HL-60 (cell line): Measurements from ENCODE around the gene SHROOM1.

Experiments
- DNase-seq, 2 experiments: peaks; one replicate each; pipeline ENCODE4 v3.0.0-alpha.2; 2010 to 2020; ENCODE audit warnings: low read depth in 1 of 2, low spot score in 1 of 2
- H3K27ac ChIP-seq: fragments of 250-450 bp; sonication (Bioruptor Pico); replicated peaks from 2 replicates; pipeline ENCODE4 v1.5.1; 2020; ENCODE audit warnings: mild to moderate bottlenecking, moderate library complexity
- H3K27me3 ChIP-seq: fragments of 250-450 bp; sonication (Bioruptor Pico); 2 replicates; pipeline ENCODE4 v1.5.1; 2021; ENCODE audit warnings: mild to moderate bottlenecking, moderate library complexity; ENCODE audit not compliant: insufficient read depth, poor library complexity, severe bottlenecking
- H3K4me3 ChIP-seq: replicated peaks from 2 replicates; pipeline ENCODE4 v1.5.1; 2011; ENCODE audit warnings: mild to moderate bottlenecking, control low read depth, low read length; ENCODE audit not compliant: insufficient read depth
- GABPA ChIP-seq: IDR thresholded peaks from 2 replicates; pipeline ENCODE4 v1.6.1; 2012; ENCODE audit warnings: low read depth
- POLR2AphosphoS5 ChIP-seq: IDR thresholded peaks from 2 replicates; pipeline ENCODE4 v1.6.1; 2012; ENCODE audit warnings: low read depth
- REST ChIP-seq: IDR thresholded peaks from 2 replicates; pipeline ENCODE4 v1.6.1; 2012; ENCODE audit warnings: low read depth; ENCODE audit not compliant: insufficient replicate concordance
- SPI1 ChIP-seq: IDR thresholded peaks from 2 replicates; pipeline ENCODE4 v1.6.1; 2012; ENCODE audit warnings: low read depth, mild to moderate bottlenecking, borderline replicate concordance
- TF ChIP-seq, protein P1 (sequence below): IDR thresholded peaks from one replicate; pipeline ENCODE4 v1.5.1; 2011; ENCODE audit warnings: low read length, control low read depth, inconsistent platforms; ENCODE audit not compliant: insufficient read depth

The SHROOM1 gene

DNA sequence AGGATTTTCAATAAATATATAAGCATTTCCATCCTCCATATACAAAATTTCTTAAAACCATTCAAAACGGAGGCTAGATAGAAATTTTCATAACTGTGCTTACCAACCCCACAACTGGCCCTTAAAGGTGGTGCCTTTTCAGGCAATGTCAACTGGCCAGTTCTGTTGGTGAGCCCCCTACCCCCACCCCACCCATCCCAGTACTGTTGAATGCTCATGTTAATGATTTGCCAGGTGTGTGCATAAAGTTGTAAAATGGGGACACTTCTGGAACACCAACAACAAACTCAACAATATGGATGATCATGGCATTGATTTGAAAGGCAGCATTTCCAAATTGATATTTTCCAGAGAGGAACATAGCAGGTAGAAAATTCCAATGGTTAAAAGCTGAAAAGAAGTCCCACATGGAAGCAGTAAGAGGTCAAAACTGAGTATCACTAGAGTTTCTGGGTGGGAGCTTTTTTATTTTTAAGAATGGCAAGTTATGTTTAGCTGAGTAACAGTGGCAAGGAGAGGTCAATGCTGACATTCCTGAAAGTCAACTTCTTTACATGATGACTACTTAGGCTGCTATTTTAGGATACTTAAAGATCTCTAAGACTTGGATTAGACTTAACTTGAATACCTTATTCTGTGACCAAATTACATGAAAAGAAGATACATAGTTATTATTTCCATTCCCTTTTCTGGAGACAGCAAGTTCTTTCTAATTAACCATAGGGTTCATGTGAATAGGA is 45.7 kb upstream of the SHROOM1 start:
- H3K4me3 ChIP-seq = no peak overlapping the region
- no peak overlapping the region for H3K27ac ChIP-seq
- no peak for DNase-seq
- TF ChIP-seq GABPA (no peak), SPI1 (no peak)
- TF ChIP-seq, protein P1, sequence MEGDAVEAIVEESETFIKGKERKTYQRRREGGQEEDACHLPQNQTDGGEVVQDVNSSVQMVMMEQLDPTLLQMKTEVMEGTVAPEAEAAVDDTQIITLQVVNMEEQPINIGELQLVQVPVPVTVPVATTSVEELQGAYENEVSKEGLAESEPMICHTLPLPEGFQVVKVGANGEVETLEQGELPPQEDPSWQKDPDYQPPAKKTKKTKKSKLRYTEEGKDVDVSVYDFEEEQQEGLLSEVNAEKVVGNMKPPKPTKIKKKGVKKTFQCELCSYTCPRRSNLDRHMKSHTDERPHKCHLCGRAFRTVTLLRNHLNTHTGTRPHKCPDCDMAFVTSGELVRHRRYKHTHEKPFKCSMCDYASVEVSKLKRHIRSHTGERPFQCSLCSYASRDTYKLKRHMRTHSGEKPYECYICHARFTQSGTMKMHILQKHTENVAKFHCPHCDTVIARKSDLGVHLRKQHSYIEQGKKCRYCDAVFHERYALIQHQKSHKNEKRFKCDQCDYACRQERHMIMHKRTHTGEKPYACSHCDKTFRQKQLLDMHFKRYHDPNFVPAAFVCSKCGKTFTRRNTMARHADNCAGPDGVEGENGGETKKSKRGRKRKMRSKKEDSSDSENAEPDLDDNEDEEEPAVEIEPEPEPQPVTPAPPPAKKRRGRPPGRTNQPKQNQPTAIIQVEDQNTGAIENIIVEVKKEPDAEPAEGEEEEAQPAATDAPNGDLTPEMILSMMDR = no peak
- H3K27me3 ChIP-seq = no peaks in the 10 kb centered on the region

- Histone ChIP-seq H3K27ac (no peak overlapping the region), H3K27me3 (no peaks in the 10 kb centered on the region), H3K4me3 (no peak overlapping the region)
- TF ChIP-seq POLR2AphosphoS5 (no peak), SPI1 (no peak), REST (no peak), GABPA (no peak)
- TF ChIP-seq, protein P1 = no peak
- DNase-seq = no peak
Measured at GRCh38 chr5:132873930-132874271, 43.5 kb upstream of the SHROOM1 start.

DNA sequence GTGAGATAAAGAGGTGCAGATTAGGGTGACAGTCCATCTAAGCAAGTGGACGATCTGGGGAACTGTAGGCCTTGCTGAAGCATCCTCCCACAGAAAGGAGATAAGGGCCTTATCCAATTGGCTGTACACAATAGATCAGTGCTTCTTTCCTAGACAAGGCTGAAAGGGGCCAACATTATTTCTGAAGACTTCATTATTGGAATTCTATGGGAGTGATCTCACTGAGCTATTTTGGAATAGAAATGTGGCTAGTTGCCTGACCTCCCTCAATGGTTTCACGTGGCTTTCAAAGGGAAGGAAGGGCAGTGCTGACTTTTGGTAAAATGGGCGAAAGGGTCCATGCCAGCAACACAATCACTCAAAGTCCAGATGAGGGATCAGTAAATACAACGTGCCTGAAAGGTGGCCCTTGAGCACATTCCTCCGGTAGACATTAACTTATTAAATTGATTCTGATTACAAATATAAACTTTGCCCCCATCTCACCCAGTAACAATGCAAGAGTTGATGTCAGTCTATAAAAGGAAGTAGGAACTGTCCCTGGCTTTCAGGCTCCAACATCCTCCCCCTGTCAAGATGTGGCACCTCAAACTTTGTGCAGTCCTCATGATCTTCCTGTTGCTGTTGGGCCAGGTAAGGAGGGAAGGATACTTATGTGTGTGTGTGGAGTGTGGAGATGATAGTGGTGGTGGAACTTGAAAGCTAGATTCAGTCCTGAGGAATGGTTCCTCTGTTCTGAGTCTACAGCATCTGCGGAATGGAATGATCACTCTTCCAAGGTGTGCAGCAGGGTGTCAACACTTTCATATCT is 42.9 kb upstream of the SHROOM1 start, which contains the start of gene LEAP2:
LEAP2 (plus strand) TSS at position 550 of the 811 bp plus-strand sequence; CDS start at position 577, 27 bp downstream.
- TF ChIP-seq GABPA (no peak), POLR2AphosphoS5 (no peak), SPI1 (no peak)
- TF ChIP-seq, protein P1 = no peak
- Histone ChIP-seq H3K27me3 (no peaks in the 10 kb centered on the region), H3K4me3 (no peak within 1 kb of the TSS), H3K27ac (no peak within 1 kb of the TSS)
- no peak for DNase-seq

DNA sequence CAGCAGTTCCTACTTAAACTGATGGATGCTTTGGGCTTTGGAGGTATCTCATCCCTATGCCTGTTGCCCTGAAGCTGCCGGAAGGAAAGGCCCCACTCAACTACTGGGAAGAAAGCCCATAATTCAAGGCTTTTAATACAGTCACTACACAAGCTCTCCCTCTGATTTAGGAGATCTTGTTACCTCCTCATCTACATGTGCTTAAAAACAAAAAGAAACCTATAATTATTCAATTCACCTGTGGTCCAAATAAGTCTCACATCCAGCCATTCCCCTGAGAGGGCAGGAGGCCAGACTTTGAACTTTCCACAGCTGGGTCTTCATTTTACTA is 42.3 kb upstream of the SHROOM1 start:
- DNase-seq = no peak
- Histone ChIP-seq H3K4me3 (no peak overlapping the region), H3K27me3 (no peaks in the 10 kb centered on the region), H3K27ac (no peak overlapping the region)
- TF ChIP-seq SPI1 = no peak
- TF ChIP-seq REST = no peak
- no peak for TF ChIP-seq GABPA
- TF ChIP-seq POLR2AphosphoS5 = no peak
- TF ChIP-seq, protein P1 = no peak
